Measurements from ENCODE around the gene HMCES.
"Not testable (repeated sequence)": the region's sequence is repeated elsewhere in the genome, so short reads cannot be mapped to it uniquely, and the experiment has no call there.

Gene HMCES

GRCh38 chr3:129323651-129324294, 45.1 kb downstream of the HMCES start:
- DNase-seq: no peak

- no peak for DNase-seq
Measured at GRCh38 chr3:129324855-129325254, 46.2 kb downstream of the HMCES start.

GRCh38 chr3:129325383-129325782, 46.7 kb downstream of the HMCES start:
- no peak for DNase-seq

GRCh38 chr3:129326138-129326537, 47.5 kb downstream of the HMCES start:
- DNase-seq: no peak

- DNase-seq: no peak
Measured at GRCh38 chr3:129326595-129326994, 47.9 kb downstream of the HMCES start.

- no peak for DNase-seq
Measured at GRCh38 chr3:129327510-129327909, 48.8 kb downstream of the HMCES start.

GRCh38 chr3:129329858-129330257, 51.2 kb downstream of the HMCES start:
- DNase-seq: no peak

- no peak for DNase-seq
Measured at GRCh38 chr3:129330409-129330808, 51.7 kb downstream of the HMCES start.

GRCh38 chr3:129333891-129334290, 55.2 kb downstream of the HMCES start:
- no peak for DNase-seq

GRCh38 chr3:129336093-129336706, 57.5 kb downstream of the HMCES start:
- DNase-seq: no peak

- DNase-seq: not testable (repeated sequence)
Measured at GRCh38 chr3:129337719-129338118, 59.0 kb downstream of the HMCES start.

- not testable (repeated sequence) for DNase-seq
Measured at GRCh38 chr3:129339186-129339585, 60.5 kb downstream of the HMCES start.

- DNase-seq: not testable (repeated sequence)
Measured at GRCh38 chr3:129339833-129340232, 61.2 kb downstream of the HMCES start.

- no peak for DNase-seq
Measured at GRCh38 chr3:129341331-129342141, 62.9 kb downstream of the HMCES start.

GRCh38 chr3:129343643-129344360, 65.1 kb downstream of the HMCES start:
- peak in 3 of 6 experiments; percentile 3 to 20 (median 20) for DNase-seq

- DNase-seq: no peak
Measured at GRCh38 chr3:129344540-129345220, 66.0 kb downstream of the HMCES start.

GRCh38 chr3:129345281-129345680, 66.6 kb downstream of the HMCES start:
- DNase-seq: no peak

GRCh38 chr3:129345971-129346370, 67.3 kb downstream of the HMCES start:
- no peak for DNase-seq

- DNase-seq: no peak
Measured at GRCh38 chr3:129346695-129347457, 68.2 kb downstream of the HMCES start.

GRCh38 chr3:129347458-129347845, 68.8 kb downstream of the HMCES start:
- DNase-seq: no peak

- DNase-seq: no peak
Measured at GRCh38 chr3:129348734-129349133, 70.1 kb downstream of the HMCES start.

- not testable (repeated sequence) for DNase-seq
Measured at GRCh38 chr3:129349169-129349568, 70.5 kb downstream of the HMCES start.
